Keratinocyte (primary cell): ENCODE measurements around the gene BTNL8.

Source experiments
- EZH2 ChIP-seq: IDR thresholded peaks from one replicate; pipeline ENCODE4 v1.6.1; 2012; ENCODE audit warnings: inconsistent platforms, mild to moderate bottlenecking, low read length, moderate library complexity
- TF ChIP-seq, protein P1 (sequence below), 3 experiments: IDR thresholded peaks in 1 of 3; conservative IDR thresholded peaks in 1 of 3; optimal IDR thresholded peaks in 1 of 3; 2 replicates in 2 of 3; 3 replicates in 1 of 3; pipeline versions ENCODE3 to v1.5.1; 2011; ENCODE audit warnings: low read length in 3 of 3, mild to moderate bottlenecking in 3 of 3, moderate library complexity in 2 of 3, control low read depth in 1 of 3, inconsistent platforms in 1 of 3; ENCODE audit not compliant: insufficient read depth in 2 of 3; ENCODE audit errors: extremely low read depth in 1 of 3

DNA sequence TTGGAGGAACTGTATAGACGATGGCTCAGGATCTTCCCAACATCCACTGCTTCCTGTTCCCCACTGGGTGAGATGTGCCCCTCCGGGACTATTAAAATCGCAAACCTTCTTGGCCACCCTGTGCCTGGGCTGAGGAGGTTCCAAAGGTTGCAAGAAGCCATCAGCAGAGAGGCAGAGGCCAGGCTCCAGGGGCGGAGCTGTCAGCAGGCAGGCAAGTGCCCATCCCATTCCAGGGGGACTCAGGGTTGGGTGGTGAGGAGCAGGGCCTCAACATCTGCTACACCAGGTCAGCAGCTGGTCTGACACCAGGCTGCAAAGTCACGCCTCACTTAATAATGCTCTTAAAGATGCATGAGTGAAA is 91.9 kb downstream of the BTNL8 start:
- TF ChIP-seq, protein P1, sequence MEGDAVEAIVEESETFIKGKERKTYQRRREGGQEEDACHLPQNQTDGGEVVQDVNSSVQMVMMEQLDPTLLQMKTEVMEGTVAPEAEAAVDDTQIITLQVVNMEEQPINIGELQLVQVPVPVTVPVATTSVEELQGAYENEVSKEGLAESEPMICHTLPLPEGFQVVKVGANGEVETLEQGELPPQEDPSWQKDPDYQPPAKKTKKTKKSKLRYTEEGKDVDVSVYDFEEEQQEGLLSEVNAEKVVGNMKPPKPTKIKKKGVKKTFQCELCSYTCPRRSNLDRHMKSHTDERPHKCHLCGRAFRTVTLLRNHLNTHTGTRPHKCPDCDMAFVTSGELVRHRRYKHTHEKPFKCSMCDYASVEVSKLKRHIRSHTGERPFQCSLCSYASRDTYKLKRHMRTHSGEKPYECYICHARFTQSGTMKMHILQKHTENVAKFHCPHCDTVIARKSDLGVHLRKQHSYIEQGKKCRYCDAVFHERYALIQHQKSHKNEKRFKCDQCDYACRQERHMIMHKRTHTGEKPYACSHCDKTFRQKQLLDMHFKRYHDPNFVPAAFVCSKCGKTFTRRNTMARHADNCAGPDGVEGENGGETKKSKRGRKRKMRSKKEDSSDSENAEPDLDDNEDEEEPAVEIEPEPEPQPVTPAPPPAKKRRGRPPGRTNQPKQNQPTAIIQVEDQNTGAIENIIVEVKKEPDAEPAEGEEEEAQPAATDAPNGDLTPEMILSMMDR (optimal IDR thresholded peaks at IDR 0.05 in 1 of 3, IDR thresholded peaks at IDR 0.05 in 1 of 3, conservative IDR thresholded peaks at IDR 0.05 in 1 of 3; ENCODE audit: extremely low read depth in 1 of 3, insufficient read depth in 2 of 3, low read length in 3 of 3): no peak
- TF ChIP-seq EZH2: no peak
